Measurements from ENCODE around the gene TSR1.

GRCh38 chr17:2351269-2351668 lies 15.0 kb upstream of the TSR1 start:
- TF ChIP-seq POLR2AphosphoS5 (IDR thresholded peaks at IDR 0.05; ENCODE audit: low read depth, low read length): no peak
- no peak for TF ChIP-seq REST (IDR thresholded peaks at IDR 0.05; ENCODE audit: insufficient read depth in 1 of 2, low read depth in 2 of 2, low read length in 2 of 2)
- no peak for TF ChIP-seq FOXP2 (optimal IDR thresholded peaks at IDR 0.05; ENCODE audit: borderline replicate concordance, extremely low read depth, extremely low read length, insufficient read depth)
- TF ChIP-seq SIN3A (IDR thresholded peaks at IDR 0.05; ENCODE audit: borderline replicate concordance, insufficient read depth, low read length): no peak
